Stimulated activated CD4-positive, alpha-beta T cell treated with anti-CD3 and anti-CD28 coated beads, Interleukin-1b, Interleukin-23, amount 100 ng/mL, for 24 hours (primary cell): ENCODE results near the gene FOXJ2.
"Not testable (repeated sequence)": the region's sequence is repeated elsewhere in the genome, so short reads cannot be mapped to it uniquely, and the experiment has no call there.

Experiments
- DNase-seq, 4 experiments: peaks; one replicate each; pipeline ENCODE4 v3.0.0-alpha.2; 2020; ENCODE audit warnings: low read depth in 4 of 4, low spot score in 1 of 4

FOXJ2 gene

DNA sequence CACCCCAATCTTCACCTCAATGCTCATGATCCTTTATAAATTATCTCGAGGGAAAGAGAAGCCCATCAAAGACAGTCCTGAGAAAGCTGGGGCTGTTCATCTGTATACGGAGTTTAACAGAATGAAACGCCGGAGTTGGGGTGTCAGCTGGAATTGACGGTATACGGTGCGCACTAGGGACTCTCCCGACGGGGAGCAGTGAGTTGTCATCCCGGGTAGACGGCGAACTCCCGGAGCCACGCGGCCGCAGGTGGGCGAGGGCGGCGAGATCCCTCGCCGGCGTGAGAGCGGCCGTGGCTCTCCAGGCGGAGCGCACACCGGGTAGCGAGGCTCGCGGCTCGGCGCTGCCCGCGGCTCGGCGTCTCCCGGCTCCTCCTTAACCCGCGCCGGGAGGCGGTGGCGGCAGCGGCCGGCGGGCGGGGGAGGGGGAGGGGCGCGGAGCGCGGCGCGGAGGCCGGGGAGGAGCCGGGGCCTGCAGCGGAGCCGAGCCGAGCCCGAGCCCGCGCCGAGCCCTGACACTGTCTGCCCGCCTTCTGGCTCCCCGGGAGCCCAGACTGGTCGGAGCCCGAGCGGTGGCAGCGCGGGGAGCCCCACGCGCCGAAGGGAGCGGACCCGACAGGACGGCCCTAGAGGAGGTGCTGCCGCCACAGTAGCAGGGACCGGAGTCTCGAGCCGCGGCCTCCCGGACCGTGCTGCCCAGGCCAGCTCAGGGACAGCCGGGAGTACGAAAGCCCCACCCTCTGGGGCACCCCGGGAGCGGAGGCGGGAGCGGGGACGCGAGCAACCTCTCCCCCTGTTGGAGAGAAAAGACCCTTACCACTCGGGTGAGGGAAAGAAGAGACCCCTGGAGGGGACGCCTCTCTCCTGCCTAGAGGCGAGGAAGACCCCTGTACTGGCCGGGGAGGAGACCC is at the start of gene FOXJ2:
TSS of gene FOXJ2 (plus strand) at position 475 of the 911 bp plus-strand sequence. CDS start 7,117 bp downstream, outside the sequence.
- peak; percentile 50 to 71 (median 68) for DNase-seq

DNA sequence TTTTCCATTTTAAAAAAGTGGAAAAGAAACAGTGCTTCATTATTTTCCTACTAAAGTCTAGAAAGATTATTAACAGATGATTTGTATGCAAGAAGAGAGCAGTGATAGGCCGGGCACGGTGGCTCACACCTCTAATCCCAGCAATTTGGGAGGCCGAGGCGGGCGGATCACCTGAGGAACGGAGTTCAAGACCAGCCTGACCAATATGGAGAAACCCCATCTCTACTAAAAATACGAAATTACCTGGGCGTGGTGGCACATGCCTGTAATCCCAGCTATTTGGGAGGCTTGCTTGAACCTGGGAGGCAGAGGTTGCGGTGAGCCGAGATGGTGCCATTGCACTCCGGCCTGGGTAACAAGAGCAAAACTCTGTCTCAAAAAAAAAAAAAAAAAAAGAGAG is 49.5 kb upstream of the FOXJ2 start:
- DNase-seq: not testable (repeated sequence)

DNA sequence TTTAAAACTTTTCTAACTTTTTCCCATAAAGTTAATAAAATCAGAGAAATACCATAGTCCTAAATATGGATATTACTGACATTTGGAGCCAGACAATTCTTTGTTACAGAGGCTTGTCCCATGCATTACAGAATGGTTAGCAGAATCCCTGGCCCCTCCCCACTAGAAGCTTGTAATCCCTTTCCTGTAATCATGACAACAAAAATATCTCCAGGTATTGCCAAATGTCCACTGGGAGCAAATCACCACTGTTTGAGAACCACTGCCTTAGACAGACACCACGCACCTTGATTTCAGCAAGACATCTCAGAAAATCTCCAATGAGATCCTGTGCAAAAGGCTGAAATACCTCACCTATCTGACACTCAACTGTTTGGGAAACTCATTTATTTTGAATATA is 49.1 kb upstream of the FOXJ2 start:
- DNase-seq: not testable (repeated sequence)

DNA sequence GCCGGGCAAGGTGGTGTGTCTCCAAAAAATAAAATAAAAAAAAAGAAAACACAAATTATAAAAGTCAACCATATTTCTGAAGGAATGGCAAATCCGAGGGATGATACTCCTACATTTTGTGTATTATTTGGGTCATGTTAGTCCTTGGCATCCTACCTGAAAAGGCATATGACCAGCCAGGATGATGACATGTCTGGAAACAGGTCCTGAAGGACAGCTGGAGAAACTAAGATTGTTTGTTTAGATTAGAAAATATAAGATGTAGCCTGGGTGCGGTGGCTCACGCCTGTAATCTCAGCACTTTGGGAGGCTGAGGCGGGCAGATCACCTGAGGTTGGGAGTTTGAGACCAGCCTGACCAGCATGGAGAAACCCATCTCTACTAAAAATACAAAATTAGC is 47.6 kb upstream of the FOXJ2 start:
- no peak for DNase-seq

- no peak for DNase-seq
Measured at GRCh38 chr12:7985802-7986418, 46.6 kb upstream of the FOXJ2 start.

- peak in 3 of 4 experiments; percentile 18 to 66 (median 30) for DNase-seq
Measured at GRCh38 chr12:7989827-7990491, 42.6 kb upstream of the FOXJ2 start.

DNA sequence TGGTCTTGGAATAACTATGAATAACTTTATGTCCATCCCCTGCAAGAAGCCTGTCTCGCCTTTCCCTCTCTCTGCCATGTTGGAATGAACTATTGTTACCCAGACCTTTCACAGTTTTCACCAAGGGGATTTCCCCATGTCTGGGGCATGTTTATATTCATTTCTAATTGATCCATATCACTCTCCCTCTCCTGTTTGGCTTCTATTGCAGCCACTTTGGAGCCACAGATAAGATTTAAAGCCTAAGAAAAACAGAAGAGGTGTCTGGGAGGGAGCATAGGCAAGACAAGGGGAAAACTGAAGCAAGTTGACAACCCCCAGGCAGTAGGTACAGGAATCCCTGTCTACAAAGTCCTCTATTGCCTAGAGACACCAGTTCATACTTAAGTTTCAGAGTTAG is 41.0 kb upstream of the FOXJ2 start:
- no peak for DNase-seq

DNA sequence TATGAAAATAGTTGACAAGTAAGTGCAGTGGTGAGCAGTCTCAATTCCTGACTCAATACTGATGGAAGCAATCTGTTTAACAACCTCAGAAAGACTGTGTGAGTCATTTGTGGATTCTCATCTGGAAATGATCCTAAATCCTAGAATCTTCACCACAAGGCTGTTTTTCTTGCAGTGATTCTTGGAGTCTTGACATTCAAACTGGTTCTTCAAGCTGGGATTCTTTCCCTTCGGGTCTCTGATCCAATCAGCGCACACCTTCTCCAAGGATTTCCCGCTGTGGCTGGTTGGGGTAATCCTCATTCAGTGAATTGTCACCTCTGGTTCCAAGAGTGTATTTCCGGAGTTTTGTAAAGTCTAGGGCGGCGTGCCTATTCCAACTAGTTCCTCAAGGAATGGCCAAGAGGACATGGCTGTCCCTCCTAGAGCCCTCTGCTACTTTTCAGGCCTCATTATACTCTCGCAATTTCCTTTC is 37.7 kb upstream of the FOXJ2 start:
- DNase-seq: no peak

DNA sequence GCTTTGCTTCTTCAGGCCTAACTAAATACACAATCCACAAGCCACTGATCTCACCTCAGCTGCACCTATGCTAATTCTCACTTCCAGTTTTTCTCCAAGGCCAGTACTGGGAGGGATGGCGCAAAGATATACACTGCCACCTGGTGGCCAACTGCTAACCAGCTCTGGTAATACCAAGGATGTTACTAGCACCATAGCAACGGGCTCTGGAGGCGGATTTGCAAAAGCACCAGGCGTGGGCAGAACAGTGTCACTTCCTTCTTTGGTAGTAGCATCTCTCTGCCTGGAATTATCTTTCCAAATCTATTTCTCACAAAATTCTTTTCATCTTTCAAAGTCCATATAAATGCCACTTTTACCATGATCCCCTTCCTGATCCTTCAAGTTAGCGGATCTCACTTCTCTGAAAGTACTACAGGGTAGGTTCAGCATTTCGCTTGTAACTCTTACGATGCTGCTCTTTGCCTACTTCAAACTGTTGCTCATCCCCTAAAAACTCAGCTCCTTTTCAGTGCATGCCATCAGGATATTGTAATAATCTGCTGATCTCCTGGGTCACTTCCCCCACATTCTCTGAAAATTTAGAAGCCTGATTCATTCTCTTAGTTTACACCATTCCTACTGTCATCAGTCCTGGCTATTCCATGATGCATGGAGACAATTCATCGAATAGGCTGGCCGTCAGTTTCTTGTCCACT is 37.1 kb upstream of the FOXJ2 start:
- DNase-seq: peak; percentile 59 to 77 (median 76)

- DNase-seq: not testable (repeated sequence)
Measured at GRCh38 chr12:8000827-8001226, 31.7 kb upstream of the FOXJ2 start.

DNA sequence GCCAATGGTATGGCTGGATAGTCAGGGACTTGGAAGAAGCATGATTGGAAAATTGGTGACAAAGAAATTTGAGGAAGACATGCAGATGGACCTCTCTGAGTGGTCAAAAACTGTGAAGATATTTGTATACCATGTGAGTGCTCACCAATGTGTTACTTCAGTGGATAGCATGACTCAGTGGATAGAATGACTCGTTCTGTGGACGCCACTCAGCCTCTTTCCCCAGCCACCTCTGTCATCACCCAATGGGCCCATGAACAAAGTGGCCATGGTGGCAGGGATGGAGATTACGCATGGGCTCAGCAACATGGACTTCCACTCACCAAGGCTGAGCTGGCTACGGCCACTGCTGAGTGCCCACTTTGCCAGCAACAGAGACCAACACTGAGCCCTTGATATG is 31.0 kb upstream of the FOXJ2 start:
- not testable (repeated sequence) for DNase-seq

DNA sequence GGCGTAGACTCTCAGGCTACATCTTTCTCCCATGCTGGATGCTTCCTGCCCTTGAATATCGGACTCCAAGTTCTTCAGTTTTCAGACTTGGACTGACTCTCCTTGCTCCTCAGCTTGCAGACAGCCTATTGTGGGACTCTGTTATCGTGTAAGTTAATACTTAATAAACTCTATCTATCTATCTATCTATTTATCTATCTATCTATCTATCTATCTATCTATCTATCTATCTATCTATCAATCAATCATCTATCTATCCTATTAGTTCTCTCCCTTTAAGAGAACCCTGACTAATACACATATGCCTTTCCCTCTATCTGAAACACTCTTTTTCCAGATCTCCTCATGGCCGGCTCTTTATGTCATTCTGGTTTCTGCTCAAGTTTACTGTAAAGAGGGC is 27.6 kb upstream of the FOXJ2 start:
- DNase-seq: not testable (repeated sequence)

DNA sequence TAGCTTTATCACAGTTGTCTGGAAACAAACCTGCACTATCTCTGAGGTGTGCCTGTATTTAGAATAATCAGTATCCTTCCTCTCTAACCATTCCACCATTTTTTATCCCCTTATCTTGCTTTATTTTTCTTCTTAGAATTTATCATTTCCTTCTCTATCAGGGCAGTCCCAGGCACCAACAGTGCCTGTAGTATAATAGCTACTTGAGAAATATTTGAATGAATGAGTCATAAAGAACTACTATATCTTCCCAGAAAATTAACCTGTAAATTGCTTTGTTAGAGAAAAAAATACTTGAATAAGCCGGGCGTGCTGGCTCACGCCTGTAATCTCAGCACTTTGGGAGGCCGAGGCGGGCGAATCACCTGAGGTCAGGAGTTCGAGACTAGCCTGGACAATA is 21.2 kb upstream of the FOXJ2 start:
- no peak for DNase-seq

DNA sequence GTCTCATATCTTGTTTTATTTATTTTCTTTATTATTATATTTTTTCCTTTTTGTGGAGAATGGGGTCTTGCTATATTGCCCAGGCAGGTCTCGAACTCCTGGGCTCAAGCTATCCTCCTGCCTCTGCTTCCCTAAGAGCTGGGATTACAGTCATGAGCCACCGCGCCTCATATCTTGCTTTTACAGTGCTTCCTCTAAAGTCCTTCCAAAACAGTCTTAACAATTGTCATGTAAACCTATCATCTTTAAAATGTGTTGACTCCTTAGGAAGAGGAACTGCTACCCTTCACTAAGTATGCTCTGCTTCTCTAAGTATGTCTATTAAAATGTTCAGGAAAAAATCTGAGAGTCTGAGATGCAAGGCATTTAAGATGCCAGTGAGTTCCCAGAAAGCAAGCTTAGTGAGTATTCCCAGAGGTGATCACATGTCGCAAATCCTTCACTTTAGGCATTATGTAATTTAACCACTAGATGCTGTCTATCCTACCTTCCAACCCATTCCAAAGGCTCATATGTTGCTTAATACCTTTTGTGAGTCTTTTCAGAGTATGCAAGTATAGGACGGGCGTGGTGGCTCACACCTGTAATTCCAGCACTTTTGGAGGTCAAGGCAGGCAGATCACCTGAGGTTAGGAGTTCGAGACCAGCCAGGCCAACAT is 19.7 kb upstream of the FOXJ2 start:
- DNase-seq: no peak

- DNase-seq: no peak
Measured at GRCh38 chr12:8014836-8015235, 17.7 kb upstream of the FOXJ2 start.

DNA sequence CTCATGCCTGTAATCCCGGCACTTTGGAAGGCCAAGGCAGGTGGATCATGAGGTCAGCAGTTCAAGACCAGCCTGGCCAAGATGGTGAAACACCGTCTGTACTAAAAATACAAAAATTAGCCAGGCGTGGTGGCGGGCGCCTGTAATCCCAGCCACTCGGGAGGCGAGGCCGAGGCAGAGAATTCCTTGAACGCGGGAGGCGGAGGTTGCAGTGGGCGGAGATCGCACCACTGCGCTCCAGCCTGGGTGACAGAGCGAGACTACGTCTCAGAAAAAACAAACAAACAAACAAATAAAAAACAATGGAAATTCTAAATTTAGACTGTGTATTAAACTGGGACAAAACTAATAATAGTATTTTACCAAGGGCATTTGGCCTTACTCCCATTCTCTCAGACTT is 14.3 kb upstream of the FOXJ2 start:
- DNase-seq: not testable (repeated sequence)

DNA sequence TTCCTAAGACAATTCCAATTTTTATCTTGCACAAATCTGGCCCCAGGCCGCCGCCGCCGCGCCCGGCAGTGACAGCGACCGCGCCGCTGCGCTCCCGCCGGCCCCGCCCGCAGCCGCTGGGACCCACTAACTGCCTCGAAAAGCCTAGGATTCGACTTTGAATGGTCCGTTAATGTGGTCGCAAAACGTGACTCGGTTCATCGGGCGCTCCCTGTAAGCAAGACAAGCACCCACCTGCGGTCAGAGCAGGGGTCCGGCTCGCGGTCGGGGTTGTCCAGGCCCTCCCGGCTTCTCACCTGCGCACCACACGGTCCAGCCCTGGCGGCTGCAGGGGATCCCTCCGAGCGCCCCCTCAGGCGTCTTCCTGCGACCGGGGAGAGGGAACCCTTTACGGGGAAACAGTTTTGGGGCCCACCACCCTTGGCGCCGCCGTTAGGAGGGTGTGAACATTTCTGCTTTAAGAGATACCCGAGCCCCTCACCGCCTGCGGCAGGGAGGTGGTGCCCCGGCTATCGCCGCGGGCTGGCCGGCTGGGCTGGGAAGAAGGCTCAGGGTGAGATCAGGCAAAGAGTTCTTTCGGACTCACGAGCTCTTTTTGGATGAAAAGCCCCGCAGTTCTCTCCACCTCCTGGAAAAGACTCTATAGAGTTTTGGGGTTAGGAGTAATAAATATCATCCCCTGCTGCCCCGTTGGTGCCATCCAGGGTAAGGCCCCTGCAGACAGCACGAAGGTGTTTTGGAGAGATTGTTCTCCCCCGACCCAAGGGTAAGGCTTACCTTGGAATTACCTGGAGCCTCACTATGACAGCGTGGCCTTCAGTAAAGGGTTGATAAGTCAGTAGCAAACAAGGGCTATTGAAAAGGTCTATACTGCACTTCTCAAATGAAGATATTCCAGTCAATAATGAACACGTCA is 13.6 kb upstream of the FOXJ2 start:
- no peak for DNase-seq

DNA sequence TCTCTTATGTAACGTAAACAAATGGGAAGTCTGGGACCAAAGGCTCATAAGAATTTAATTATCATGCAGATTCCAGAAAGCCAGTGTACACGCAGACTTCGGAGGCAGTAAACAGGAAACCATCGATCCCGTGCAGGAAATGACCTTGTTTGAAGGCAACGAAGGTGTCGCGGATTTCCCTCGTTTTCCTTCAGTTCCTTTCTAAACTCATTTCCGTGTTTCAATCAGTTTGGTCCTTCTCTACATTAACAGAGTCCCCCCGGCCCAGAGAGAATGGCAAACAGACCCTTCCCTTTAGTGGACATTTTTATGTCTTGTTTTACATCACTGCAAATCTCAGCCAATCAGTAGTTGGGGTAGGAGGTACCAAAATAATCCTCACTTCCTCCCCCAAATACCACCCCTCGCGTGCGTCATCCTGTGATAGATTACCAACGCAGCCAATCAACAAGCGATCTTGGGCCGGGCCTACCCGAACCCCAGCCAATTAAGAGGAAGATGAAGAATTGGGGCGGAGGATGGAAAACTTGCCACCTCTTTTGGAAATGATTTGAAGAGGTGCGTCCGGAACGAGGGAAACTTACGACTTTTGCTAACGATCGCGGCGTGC is 6.1 kb upstream of the FOXJ2 start:
- peak; percentile 80 to 96 (median 92) for DNase-seq

- DNase-seq: no peak
Measured at GRCh38 chr12:8027856-8028255, 4.7 kb upstream of the FOXJ2 start.
